GM20000 (cell line): ENCODE results near the gene BMPR1A.

Source experiments
- DNase-seq: peaks from one replicate; pipeline ENCODE4 v3.0.0; 2012; ENCODE audit warnings: low spot score
- CTCF ChIP-seq: IDR thresholded peaks from 2 replicates; pipeline ENCODE4 v1.5.1; 2012; ENCODE audit warnings: mild to moderate bottlenecking, control low read depth; ENCODE audit errors: extremely low read depth, missing control alignments

BMPR1A gene

GRCh38 chr10:86962136-86962980 is 205.9 kb downstream of the BMPR1A start:
- no peak for DNase-seq
- no peak for TF ChIP-seq CTCF

GRCh38 chr10:86962981-86963310 is 206.5 kb downstream of the BMPR1A start:
- no peak for TF ChIP-seq CTCF
- DNase-seq, result no peak

- TF ChIP-seq CTCF, result no peak
- DNase-seq, result no peak
Measured at GRCh38 chr10:86963341-86963919, 207.0 kb downstream of the BMPR1A start.

GRCh38 chr10:86964061-86964846 is 207.8 kb downstream of the BMPR1A start:
- DNase-seq, result no peak
- TF ChIP-seq CTCF, result no peak

GRCh38 chr10:86964847-86965190 is 208.4 kb downstream of the BMPR1A start:
- TF ChIP-seq CTCF, result no peak

GRCh38 chr10:86965986-86966654 is 209.7 kb downstream of the BMPR1A start:
- DNase-seq, result no peak
- no peak for TF ChIP-seq CTCF

More at GRCh38 chr10:86964847-86965190, 208.4 kb downstream of the BMPR1A start:
- DNase-seq, result no peak
